K562 (cell line): ENCODE results near the gene SULT2A1.

Experiments used
- CREB3L1 ChIP-seq: fragments of 450-650 bp; IDR thresholded peaks from 2 replicates; pipeline ENCODE4 v1.6.1; 2014; ENCODE audit warnings: low read depth, mild to moderate bottlenecking, moderate library complexity, borderline replicate concordance
- CTCF ChIP-seq, 3 experiments: IDR thresholded peaks in 2 of 3; conservative IDR thresholded peaks in 1 of 3; 2 replicates each; pipeline ENCODE4 v1.5.1; 2011 to 2012; ENCODE audit warnings: low read length in 3 of 3, mild to moderate bottlenecking in 3 of 3, control low read depth in 2 of 3, improper control_type of control experiment in 1 of 3, inconsistent platforms in 1 of 3, low read depth in 1 of 3, mixed read lengths in 1 of 3, moderate library complexity in 1 of 3; ENCODE audit not compliant: insufficient read depth in 2 of 3
- FOXK1 ChIP-seq: sonication (generic); formaldehyde crosslinking; IDR thresholded peaks from 2 replicates; pipeline ENCODE4 v1.8.0; 2022; ENCODE audit warnings: missing genetic modification reagents, mild to moderate bottlenecking, borderline replicate concordance
- KDM1A ChIP-seq, 2 experiments: fragments of 450-650 bp; IDR thresholded peaks; 2 replicates each; pipeline ENCODE4 v1.6.1; 2016; ENCODE audit warnings: mild to moderate bottlenecking in 2 of 2
- POLR2AphosphoS5 ChIP-seq: IDR thresholded peaks from 2 replicates; pipeline ENCODE4 v1.6.1; 2011; ENCODE audit warnings: mild to moderate bottlenecking, low read depth, low read length, moderate library complexity; ENCODE audit not compliant: control insufficient read depth, insufficient read depth
- SRSF1 ChIP-seq: fragments of 200-400 bp; formaldehyde crosslinking; IDR thresholded peaks from 2 replicates; pipeline ENCODE4 v1.6.1; 2017; ENCODE audit warnings: mild to moderate bottlenecking, low read depth, low read length, moderate library complexity
- TAF1 ChIP-seq: IDR thresholded peaks from 2 replicates; pipeline ENCODE4 v1.6.1; 2011; ENCODE audit warnings: mild to moderate bottlenecking, low read length, moderate library complexity; ENCODE audit not compliant: insufficient read depth, control insufficient read depth, severe bottlenecking; ENCODE audit errors: extremely low read depth
- TRIM24 ChIP-seq, 2 experiments: fragments of 450-650 bp; IDR thresholded peaks; 2 replicates each; pipeline ENCODE4 v1.6.1; 2016

- TF ChIP-seq CTCF (IDR thresholded peaks at IDR 0.05 in 2 of 3, conservative IDR thresholded peaks at IDR 0.05 in 1 of 3; ENCODE audit: insufficient read depth in 2 of 3, low read depth in 1 of 3, low read length in 3 of 3) (no peak), POLR2AphosphoS5 (no peak), CREB3L1 (no peak), SRSF1 (no peak), KDM1A (IDR thresholded peaks at IDR 0.05) (no peak), TRIM24 (IDR thresholded peaks at IDR 0.05) (no peak), TAF1 (no peak), FOXK1 (CRISPR knock-in tag) (no peak)
Measured at GRCh38 chr19:47836038-47836437, 50.1 kb downstream of the SULT2A1 start.
